Measurements from ENCODE around the gene EXOC6. TPM values are rescaled to one million over a fixed set of nuclear protein-coding genes. Genes with fewer than 3 reads are reported as not detected.

The EXOC6 gene
- total and polyA plus RNA-seq, 2 of the 13 experiments (the other 11 are each of a cell fraction or from before 2014, with no cell fraction given): 22.2 to 29.2 TPM

- H3K27ac ChIP-seq (ENCODE audit: extremely low read length, insufficient read depth, low read length): no peak overlapping the region
- no peak overlapping the region for H3K4me2 ChIP-seq (ENCODE audit: low read depth, low read length)
- no peaks in the 10 kb centered on the region for H3K27me3 ChIP-seq (ENCODE audit: control insufficient read depth in 1 of 2, insufficient read depth in 2 of 2, low read length in 2 of 2)
- DNase-seq (ENCODE audit: low spot score): no peak
- no peak overlapping the region for H3K4me3 ChIP-seq (replicated peaks in 1 of 3; ENCODE audit: insufficient read depth in 1 of 3, low read depth in 2 of 3, low read length in 3 of 3)
- WGBS (ENCODE audit: low lambda C conversion rate): 43% methylated on average over 5 of the region's 5 CpGs
- intact Hi-C loops (cut with micrococcal nuclease; ENCODE audit: unreplicated experiment): no loop called here
- no peak for ATAC-seq
- FAIRE-seq: no peak
- H4K20me1 ChIP-seq (ENCODE audit: insufficient read depth, low read length): no peaks in the 10 kb centered on the region
- peaks cover 26% of the 10 kb centered on the region for H3K4me1 ChIP-seq (ENCODE audit: insufficient read depth, low read length)
- H3K79me2 ChIP-seq (ENCODE audit: insufficient read depth, low read length): no peaks in the 10 kb centered on the region
- no peaks in the 10 kb centered on the region for H3K9me3 ChIP-seq (ENCODE audit: low read length)
- H3K36me3 ChIP-seq (replicated peaks in 1 of 2; ENCODE audit: control insufficient read depth in 1 of 2, insufficient read depth in 2 of 2, low read length in 2 of 2): no peaks in the 10 kb centered on the region
- in situ Hi-C loops (cut with HindIII; ENCODE audit: extremely low pct_ligation_motif_present, low pct_unique_long_range_greater_than_20kb): no loop called here
- no TSS peak for BruUV-seq (replicated peaks)
- peak overlapping the region; percentile 25 for H2AFZ ChIP-seq (ENCODE audit: low read length)
- CTCF ChIA-PET (ENCODE audit: low intra/inter-chr PET ratio, low total read pairs): no interaction called here
- H3K9ac ChIP-seq (ENCODE audit: insufficient read depth, low read depth, low read length): no peak overlapping the region
- TF ChIP-seq SRSF9 (IDR thresholded peaks at IDR 0.05; ENCODE audit: borderline replicate concordance, insufficient read depth, low read depth, low read length, poor library complexity, severe bottlenecking): no peak
- POLR2A ChIA-PET: no interaction called here
Measured at GRCh38 chr10:92826061-92826460, 22.3 kb upstream of the EXOC6 start.

GRCh38 chr10:92826504-92826903 lies 21.8 kb upstream of the EXOC6 start:
- ATAC-seq (no peak), DNase-seq (ENCODE audit: low spot score) (no peak), FAIRE-seq (no peak)
- Histone ChIP-seq H3K9me3 (ENCODE audit: low read length) (no peaks in the 10 kb centered on the region), H3K79me2 (ENCODE audit: insufficient read depth, low read length) (no peaks in the 10 kb centered on the region), H3K9ac (ENCODE audit: insufficient read depth, low read depth, low read length) (no peak overlapping the region), H3K4me1 (ENCODE audit: insufficient read depth, low read length) (peaks cover 26% of the 10 kb centered on the region), H3K27ac (ENCODE audit: extremely low read length, insufficient read depth, low read length) (no peak overlapping the region), H2AFZ (ENCODE audit: low read length) (no peak overlapping the region), H3K4me2 (ENCODE audit: low read depth, low read length) (no peak overlapping the region), H3K36me3 (replicated peaks in 1 of 2; ENCODE audit: control insufficient read depth in 1 of 2, insufficient read depth in 2 of 2, low read length in 2 of 2) (no peaks in the 10 kb centered on the region), H4K20me1 (ENCODE audit: insufficient read depth, low read length) (no peaks in the 10 kb centered on the region), H3K4me3 (replicated peaks in 1 of 3; ENCODE audit: insufficient read depth in 1 of 3, low read depth in 2 of 3, low read length in 3 of 3) (no peak overlapping the region), H3K27me3 (ENCODE audit: control insufficient read depth in 1 of 2, insufficient read depth in 2 of 2, low read length in 2 of 2) (no peaks in the 10 kb centered on the region)
- in situ Hi-C loops (cut with HindIII; ENCODE audit: extremely low pct_ligation_motif_present, low pct_unique_long_range_greater_than_20kb) (no loop called here), intact Hi-C loops (cut with micrococcal nuclease; ENCODE audit: unreplicated experiment) (no loop called here)
- ChIA-PET POLR2A (no interaction called here), CTCF (ENCODE audit: low intra/inter-chr PET ratio, low total read pairs) (no interaction called here)
- BruUV-seq (replicated peaks): no TSS peak
- no peak for TF ChIP-seq ZFP36 (IDR thresholded peaks at IDR 0.05; ENCODE audit: borderline replicate concordance, low read depth, low read length, partially characterized antibody)
- TF ChIP-seq TRIM22 (IDR thresholded peaks at IDR 0.05): no peak
- no peak for TF ChIP-seq SRSF9 (IDR thresholded peaks at IDR 0.05; ENCODE audit: borderline replicate concordance, insufficient read depth, low read depth, low read length, poor library complexity, severe bottlenecking)
- no peak for TF ChIP-seq ZNF761 (CRISPR knock-in tag; conservative IDR thresholded peaks at IDR 0.05)
- no peak for TF ChIP-seq ZNF850 (CRISPR knock-in tag; conservative IDR thresholded peaks at IDR 0.05)
- no peak for TF ChIP-seq FOXA3 (CRISPR knock-in tag; IDR thresholded peaks at IDR 0.05)
- no peak for TF ChIP-seq RNF2 (conservative IDR thresholded peaks at IDR 0.05; ENCODE audit: low read depth)
- TF ChIP-seq ATF7 (IDR thresholded peaks at IDR 0.05): no peak
- no peak for TF ChIP-seq ATF7 (CRISPR knock-in tag; IDR thresholded peaks at IDR 0.05)
- TF ChIP-seq ZBTB26 (CRISPR knock-in tag; IDR thresholded peaks at IDR 0.05; ENCODE audit: borderline replicate concordance): no peak
- TF ChIP-seq ZFP37 (CRISPR knock-in tag; IDR thresholded peaks at IDR 0.05; ENCODE audit: borderline replicate concordance): no peak
- TF ChIP-seq ZNF704 (CRISPR knock-in tag; IDR thresholded peaks at IDR 0.05; ENCODE audit: borderline replicate concordance): no peak
- no peak for TF ChIP-seq NFATC3 (CRISPR knock-in tag; IDR thresholded peaks at IDR 0.05)
- no peak for TF ChIP-seq ZNF703 (CRISPR knock-in tag; IDR thresholded peaks at IDR 0.05; ENCODE audit: borderline replicate concordance)
